K562 (cell line): Measurements from ENCODE around the gene TFCP2. TPM values are rescaled to one million over a fixed set of nuclear protein-coding genes. Genes with fewer than 3 reads are reported as not detected.

Experiments used
- ATAC-seq: fragments of 200-7000 bp; cut with Tn5 transposase; 3 replicates; pipeline ENCODE4 v1.9.1; 2020; ENCODE audit warnings: moderate library complexity
- BruUV-seq: library from RNA; stranded (reverse); fragments of 400-500 nt; replicated peaks from 2 replicates; lab custom pipeline; 2021; lab: Mats Ljungman, UMichigan
- CTCF ChIA-PET: fragments of 300-600 bp; formaldehyde crosslinking; extraction: SDS; loops from one replicate; lab custom pipeline; 2021; ENCODE audit warnings: low intra/inter-chr PET ratio; lab: Yijun Ruan, JAX
- POLR2A ChIA-PET: fragments of 300-600, 350-650 bp; sonication (Branson Sonifier 250); formaldehyde crosslinking; extraction: SDS; loops from one replicate; lab custom pipeline; 2021; ENCODE audit warnings: antibody characterized with exemption, inconsistent platforms; lab: Yijun Ruan, JAX
- DNase-seq, 4 experiments: peaks; one replicate each; pipeline versions ENCODE4 v3.0.0 to v3.0.0-alpha.2; 2011 to 2018; ENCODE audit warnings: low spot score in 3 of 4, mixed read lengths in 3 of 4; ENCODE audit errors: extremely low read depth in 1 of 4
- FAIRE-seq: peaks from 2 replicates; lab custom pipeline; 2011; peaks lifted over from hg19 to GRCh38; lab: Jason Lieb, UNC
- H2AFZ ChIP-seq: 2 replicates; pipeline ENCODE4 v1.6.0; 2011; ENCODE audit warnings: low read depth, low read length, control low read depth, inconsistent platforms
- H3K27ac ChIP-seq: fragments of 200-600 bp; 3 replicates; pipeline ENCODE4 v1.8.0; 2011; ENCODE audit warnings: low read depth, mild to moderate bottlenecking, control low read depth, inconsistent platforms, low read length, moderate library complexity, mixed read lengths; ENCODE audit errors: extremely low read depth
- H3K27me3 ChIP-seq, 2 experiments: fragments of 300-600 bp in 1 of 2; 2 replicates in 1 of 2; 3 replicates in 1 of 2; pipeline versions ENCODE4 v1.6.0 to v1.8.0; 2011; ENCODE audit warnings: inconsistent platforms in 2 of 2, low read length in 2 of 2, mild to moderate bottlenecking in 1 of 2, mixed read lengths in 1 of 2, moderate library complexity in 1 of 2; ENCODE audit not compliant: control insufficient read depth in 2 of 2, insufficient read depth in 2 of 2
- H3K36me3 ChIP-seq: fragments of 300-600 bp; 3 replicates; pipeline ENCODE4 v1.8.0; 2011; ENCODE audit warnings: mild to moderate bottlenecking, low read length, inconsistent platforms; ENCODE audit not compliant: control insufficient read depth, insufficient read depth
- H3K4me1 ChIP-seq, 2 experiments: fragments of 200-600 bp in 1 of 2; replicated peaks in 1 of 2; 2 replicates in 1 of 2; 3 replicates in 1 of 2; pipeline versions ENCODE4 v1.5.1 to v1.8.0; 2011; ENCODE audit warnings: inconsistent platforms in 2 of 2, low read length in 2 of 2, mild to moderate bottlenecking in 1 of 2, mixed read lengths in 1 of 2, moderate library complexity in 1 of 2; ENCODE audit not compliant: control insufficient read depth in 2 of 2, insufficient read depth in 2 of 2
- H3K4me2 ChIP-seq: 2 replicates; pipeline ENCODE4 v1.6.1; 2011; ENCODE audit warnings: low read length, control low read depth, inconsistent platforms, mixed read lengths; ENCODE audit not compliant: insufficient read depth
- H3K4me3 ChIP-seq: fragments of 200-600 bp; sonication (generic), shearing (Covaris generic); 2 replicates; pipeline ENCODE4 v1.5.1; 2016; ENCODE audit warnings: control low read depth, inconsistent platforms
- H3K79me2 ChIP-seq: fragments of 200-600 bp; 3 replicates; pipeline ENCODE4 v1.8.0; 2011; ENCODE audit warnings: low read length, inconsistent platforms; ENCODE audit not compliant: control insufficient read depth, insufficient read depth
- H3K9ac ChIP-seq, 2 experiments: 2 replicates each; pipeline versions ENCODE4 v1.6.0 to v1.6.1; 2011; ENCODE audit warnings: low read depth in 2 of 2, low read length in 2 of 2, control low read depth in 1 of 2, inconsistent platforms in 1 of 2, mild to moderate bottlenecking in 1 of 2, mixed read lengths in 1 of 2; ENCODE audit not compliant: insufficient read depth in 1 of 2
- H3K9me1 ChIP-seq: one replicate; pipeline ENCODE4 v1.6.0; 2011; ENCODE audit warnings: inconsistent platforms, mild to moderate bottlenecking, low read length, moderate library complexity; ENCODE audit not compliant: control insufficient read depth, insufficient read depth
- H3K9me3 ChIP-seq: replicated peaks from 2 replicates; pipeline ENCODE4 v1.5.1; 2011; ENCODE audit warnings: low read depth, low read length, inconsistent platforms; ENCODE audit not compliant: control insufficient read depth, insufficient read depth
- H4K20me1 ChIP-seq: replicated peaks from 2 replicates; pipeline ENCODE4 v1.6.1; 2011; ENCODE audit warnings: low read length, inconsistent platforms, mixed read lengths; ENCODE audit not compliant: control insufficient read depth, insufficient read depth
- E2F3 ChIP-seq: fragments of 250-450 bp; sonication (Bioruptor Pico); IDR thresholded peaks from 2 replicates; pipeline ENCODE4 v1.4.0; 2020; ENCODE audit warnings: mild to moderate bottlenecking
- HDGF ChIP-seq: fragments of 450-650 bp; IDR thresholded peaks from 2 replicates; pipeline ENCODE4 v1.6.1; 2016
- SFPQ ChIP-seq: fragments of 200-400 bp; formaldehyde crosslinking; IDR thresholded peaks from 2 replicates; pipeline ENCODE4 v1.6.1; 2017; ENCODE audit warnings: mild to moderate bottlenecking, low read depth, low read length, moderate library complexity
- SMARCA4 ChIP-seq: fragments of 450-650 bp; IDR thresholded peaks from 2 replicates; pipeline ENCODE4 v1.6.1; 2016
- ZNF316 ChIP-seq: fragments of 450-650 bp; IDR thresholded peaks from 2 replicates; pipeline ENCODE4 v1.6.1; 2016
- WGBS: fragments of 100-300 bp; shearing (Covaris generic); methylation state at CpG from one replicate; pipeline ENCODE4 v1.1.6; 2016; ENCODE audit warnings: low coverage, mixed read lengths; ENCODE audit not compliant: insufficient coverage; ENCODE audit errors: missing lambda C conversion rate; 5-methylcytosine and 5-hydroxymethylcytosine counted together
- in situ Hi-C: fragments of 300-500 bp; cut with MboI; formaldehyde crosslinking; loops from 4 replicates; pipeline ENCODE4 v1.15.0; 2018; ENCODE audit warnings: inconsistent platforms, mixed read lengths
- intact Hi-C: fragments of 100-400 bp; cut with micrococcal nuclease; formaldehyde crosslinking; loops from 2 replicates; pipeline ENCODE4 v1.14.2; 2022
- polyA plus RNA-seq, 8 experiments: library from polyadenylated mRNA; depleted of rRNA in 4 of 8; stranded (reverse) in 5 of 8; unstranded in 3 of 8; fragments of >200 nt; fragmentation: Nextera tagmentation in 2 of 8; fragmentation: Illumina TruSeq in 1 of 8; extraction: Ambion mirVana in 2 of 8; extraction: Trizol in 1 of 8; gene quantifications; 2 replicates each; pipeline versions ENCODE4 v1.2.1 to v1.2.3, GENCODE V29; 2011 to 2014; ENCODE audit warnings: inconsistent platforms in 1 of 8, missing spikeins in 1 of 8
- total RNA-seq, 7 experiments: library from RNA; depleted of rRNA in 6 of 7; stranded (reverse); fragments of >200 nt in 6 of 7; fragmentation: Illumina TruSeq in 2 of 7; extraction: Trizol in 2 of 7; gene quantifications; 2 replicates each; pipeline versions ENCODE4 v1.2.1 to v1.2.3, GENCODE V29; 2011 to 2021; ENCODE audit warnings: low replicate concordance in 1 of 7

The TFCP2 gene
- total and polyA plus RNA-seq, 9 of the 15 experiments (the other 6 are each of a cell fraction or from before 2014, with no cell fraction given): 8.0 to 38.9 (median 19.3) TPM

GRCh38 chr12:51197736-51198567, 25.0 kb upstream of the TFCP2 start:
- H3K79me2 ChIP-seq: no peaks in the 10 kb centered on the region
- 61% methylated on average over 31 of the region's 38 CpGs for WGBS
- no peak overlapping the region for H3K4me3 ChIP-seq
- intact Hi-C loops (no loop called here), in situ Hi-C loops (no loop called here)
- TF ChIP-seq SMARCA4 (no peak), ZNF316 (no peak), HDGF (no peak), E2F3 (CRISPR knock-in tag) (no peak), SFPQ (no peak)
- peak overlapping the region in 1 of 2 experiments; percentile 53; a peak in 2 of 4 replicates for H3K9ac ChIP-seq
- H3K4me1 ChIP-seq: peaks cover 0 to 17% of the 10 kb centered on the region in 2 experiments; a peak in 3 of 5 replicates
- no peak overlapping the region for H3K27ac ChIP-seq
- ChIA-PET CTCF (no interaction called here), POLR2A (interaction anchor here (2.4 kb wide), 1 partner anchor 20 kb away, joined by 7 read pairs; the partner anchor contains the start of gene POU6F1)
- no peak for DNase-seq
- no peak for ATAC-seq
- no TSS peak for BruUV-seq
- H4K20me1 ChIP-seq: no peaks in the 10 kb centered on the region
- H3K9me3 ChIP-seq: no peaks in the 10 kb centered on the region
- no peaks in the 10 kb centered on the region for H3K27me3 ChIP-seq
- no peak for FAIRE-seq
- no peak overlapping the region for H3K4me2 ChIP-seq
- no peaks in the 10 kb centered on the region for H3K36me3 ChIP-seq
- no peaks in the 10 kb centered on the region for H3K9me1 ChIP-seq
- H2AFZ ChIP-seq: no peak overlapping the region
